ENCODE measurements around the gene SCN2B. TPM values are rescaled to one million over a fixed set of nuclear protein-coding genes. Genes with fewer than 3 reads are reported as not detected.

The SCN2B gene
- total RNA-seq, 1 donor from 2014 or later, result 0.49 TPM

DNA sequence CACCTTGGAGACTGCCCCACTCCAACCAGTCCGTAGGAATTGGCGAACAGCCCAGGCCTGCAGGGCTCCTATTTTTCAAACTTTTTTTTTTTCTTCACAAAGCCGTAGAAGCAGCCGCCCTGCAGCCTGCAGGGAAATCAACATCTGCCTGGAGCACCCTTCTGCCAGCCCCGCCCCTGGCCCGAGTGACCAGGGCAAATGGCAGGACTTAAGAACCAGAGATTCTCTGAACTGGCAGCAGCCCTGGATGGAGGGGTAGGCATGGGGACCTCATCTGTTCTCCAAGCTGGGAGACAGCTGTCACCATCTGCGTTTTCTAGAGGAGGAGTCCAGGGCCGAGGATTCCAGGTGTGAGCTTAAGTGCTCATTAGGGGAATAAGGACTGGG, 5.6 kb downstream of the SCN2B start:
- no peak overlapping the region for H3K4me3 ChIP-seq
- no peak overlapping the region for H3K27ac ChIP-seq
- DNase-seq (ENCODE audit: extremely low spot score in 2 of 2), result no peak
- H3K27me3 ChIP-seq, result no peaks in the 10 kb centered on the region
- no peaks in the 10 kb centered on the region for H3K9me3 ChIP-seq
- intact Hi-C loops (cut with DNase I), result loop anchor here (2.0 kb wide), 1 partner anchor 24 kb away; no protein-coding TSS in a partner anchor
- H3K36me3 ChIP-seq, result no peaks in the 10 kb centered on the region
- H3K4me1 ChIP-seq, result peaks cover 14% of the 10 kb centered on the region
- TF ChIP-seq POLR2A (IDR thresholded peaks at IDR 0.05), result no peak
- TF ChIP-seq, protein P1, sequence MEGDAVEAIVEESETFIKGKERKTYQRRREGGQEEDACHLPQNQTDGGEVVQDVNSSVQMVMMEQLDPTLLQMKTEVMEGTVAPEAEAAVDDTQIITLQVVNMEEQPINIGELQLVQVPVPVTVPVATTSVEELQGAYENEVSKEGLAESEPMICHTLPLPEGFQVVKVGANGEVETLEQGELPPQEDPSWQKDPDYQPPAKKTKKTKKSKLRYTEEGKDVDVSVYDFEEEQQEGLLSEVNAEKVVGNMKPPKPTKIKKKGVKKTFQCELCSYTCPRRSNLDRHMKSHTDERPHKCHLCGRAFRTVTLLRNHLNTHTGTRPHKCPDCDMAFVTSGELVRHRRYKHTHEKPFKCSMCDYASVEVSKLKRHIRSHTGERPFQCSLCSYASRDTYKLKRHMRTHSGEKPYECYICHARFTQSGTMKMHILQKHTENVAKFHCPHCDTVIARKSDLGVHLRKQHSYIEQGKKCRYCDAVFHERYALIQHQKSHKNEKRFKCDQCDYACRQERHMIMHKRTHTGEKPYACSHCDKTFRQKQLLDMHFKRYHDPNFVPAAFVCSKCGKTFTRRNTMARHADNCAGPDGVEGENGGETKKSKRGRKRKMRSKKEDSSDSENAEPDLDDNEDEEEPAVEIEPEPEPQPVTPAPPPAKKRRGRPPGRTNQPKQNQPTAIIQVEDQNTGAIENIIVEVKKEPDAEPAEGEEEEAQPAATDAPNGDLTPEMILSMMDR (IDR thresholded peaks at IDR 0.05), result no peak
- TF ChIP-seq POLR2AphosphoS5 (IDR thresholded peaks at IDR 0.05; ENCODE audit: insufficient read depth in 1 of 2, low read depth in 1 of 2), result no peak

DNA sequence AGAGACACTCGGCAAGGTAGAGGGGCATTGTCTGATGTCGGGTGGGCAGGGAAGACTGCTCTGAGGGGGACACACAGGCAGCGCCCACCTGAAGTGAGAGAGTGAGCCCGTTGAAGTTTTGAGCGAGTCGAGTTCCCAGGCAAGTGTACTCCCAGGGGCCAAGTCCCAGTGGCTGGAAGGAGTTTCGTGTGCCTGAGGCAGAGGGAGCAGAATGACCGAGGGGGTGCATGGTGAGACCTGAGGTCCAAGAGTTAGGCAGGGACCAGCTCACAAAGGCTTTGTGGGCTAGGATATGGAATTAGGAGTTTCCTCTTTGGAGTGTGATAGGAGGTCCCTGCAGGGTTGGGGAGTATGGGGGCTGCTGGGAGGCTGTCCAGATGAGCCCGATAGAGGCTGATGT, 6.2 kb downstream of the SCN2B start:
- Histone ChIP-seq H3K4me3 (no peak overlapping the region), H3K27me3 (no peaks in the 10 kb centered on the region), H3K36me3 (no peaks in the 10 kb centered on the region), H3K27ac (no peak overlapping the region), H3K4me1 (peaks cover 9% of the 10 kb centered on the region), H3K9me3 (no peaks in the 10 kb centered on the region)
- TF ChIP-seq POLR2A (IDR thresholded peaks at IDR 0.05) (no peak), POLR2AphosphoS5 (IDR thresholded peaks at IDR 0.05; ENCODE audit: insufficient read depth in 1 of 2, low read depth in 1 of 2) (no peak)
- TF ChIP-seq, protein P1 (IDR thresholded peaks at IDR 0.05), result no peak
- no peak for DNase-seq (ENCODE audit: extremely low spot score in 2 of 2)
- intact Hi-C loops (cut with DNase I), result loop anchor here (2.0 kb wide), 1 partner anchor 23 kb away; no protein-coding TSS in a partner anchor

DNA sequence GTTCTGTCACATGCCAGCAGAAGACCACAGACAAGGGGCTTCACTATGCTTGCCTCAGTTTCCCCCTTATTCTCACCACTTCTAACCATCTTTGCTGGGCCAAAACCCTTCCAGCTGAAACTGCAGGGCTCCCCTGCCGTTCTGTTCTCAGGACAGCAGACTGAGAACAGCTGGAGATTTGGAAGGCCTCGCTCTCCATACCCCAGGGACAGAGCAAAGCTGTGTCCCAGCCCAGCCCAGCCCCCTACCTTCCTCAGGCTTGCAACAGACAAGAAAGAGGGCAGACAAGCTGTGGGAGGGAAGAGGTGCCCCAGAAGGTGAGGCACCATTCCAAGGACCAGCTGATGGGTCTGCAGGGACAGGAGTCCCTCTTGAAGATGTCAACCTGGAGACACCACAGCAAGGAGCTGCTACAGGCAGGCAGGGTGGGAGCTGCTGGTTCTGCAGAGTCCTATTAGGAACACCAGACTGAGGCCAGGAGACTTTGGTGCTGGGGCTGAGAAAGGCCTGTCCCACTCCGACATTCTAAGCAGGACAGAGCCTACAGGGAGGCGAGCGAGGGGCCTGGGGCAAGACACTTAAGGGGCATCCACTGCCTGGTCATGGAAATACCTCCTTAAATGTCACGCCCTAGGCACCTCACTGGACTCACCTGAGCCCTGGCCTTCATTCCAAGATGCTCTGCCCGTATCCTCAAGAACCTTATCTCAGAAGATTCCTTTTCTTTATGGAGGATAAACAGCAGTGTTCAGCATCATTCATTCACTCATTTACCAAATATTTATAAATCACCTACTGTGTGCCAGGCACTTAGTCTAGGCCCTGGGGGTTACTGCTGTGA, 6.9 kb downstream of the SCN2B start:
- Histone ChIP-seq H3K27me3 (no peaks in the 10 kb centered on the region), H3K27ac (no peak overlapping the region), H3K36me3 (no peaks in the 10 kb centered on the region), H3K9me3 (no peaks in the 10 kb centered on the region), H3K4me1 (peaks cover 9% of the 10 kb centered on the region), H3K4me3 (no peak overlapping the region)
- intact Hi-C loops (cut with DNase I), result loop anchor here (2.0 kb wide), 1 partner anchor 23 kb away; no protein-coding TSS in a partner anchor
- no peak for TF ChIP-seq POLR2A (IDR thresholded peaks at IDR 0.05)
- TF ChIP-seq POLR2AphosphoS5 (IDR thresholded peaks at IDR 0.05; ENCODE audit: insufficient read depth in 1 of 2, low read depth in 1 of 2), result no peak
- TF ChIP-seq, protein P1 (IDR thresholded peaks at IDR 0.05), result no peak
- DNase-seq (ENCODE audit: extremely low spot score in 2 of 2), result no peak

DNA sequence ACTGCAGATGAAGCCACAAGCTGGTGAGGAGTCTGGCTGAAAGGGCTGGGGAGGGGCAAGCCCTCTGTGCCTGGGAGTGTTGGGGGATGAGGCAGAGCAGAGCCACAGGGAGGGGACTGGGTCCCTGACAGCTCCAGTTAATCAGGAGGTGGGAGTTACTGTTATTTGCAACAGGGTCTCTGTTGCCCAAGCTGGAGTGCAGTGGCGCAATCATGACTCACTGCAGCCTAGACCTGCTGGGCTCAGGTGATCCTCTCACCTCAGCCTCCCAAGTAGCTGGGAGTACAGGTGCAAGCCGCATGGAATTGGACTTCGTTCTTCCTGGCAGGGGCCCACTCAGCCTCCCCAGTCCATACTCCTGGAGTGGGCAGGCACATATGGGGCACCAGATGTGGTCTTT, 7.7 kb downstream of the SCN2B start:
- no peak for DNase-seq (ENCODE audit: extremely low spot score in 2 of 2)
- Histone ChIP-seq H3K36me3 (no peaks in the 10 kb centered on the region), H3K4me3 (no peak overlapping the region), H3K4me1 (peaks cover 9% of the 10 kb centered on the region), H3K9me3 (no peaks in the 10 kb centered on the region), H3K27me3 (no peaks in the 10 kb centered on the region), H3K27ac (no peak overlapping the region)
- intact Hi-C loops (cut with DNase I), result no loop called here
- TF ChIP-seq, protein P1 (IDR thresholded peaks at IDR 0.05), result no peak
- TF ChIP-seq POLR2A (IDR thresholded peaks at IDR 0.05), result no peak
- no peak for TF ChIP-seq POLR2AphosphoS5 (IDR thresholded peaks at IDR 0.05; ENCODE audit: insufficient read depth in 1 of 2, low read depth in 1 of 2)

DNA sequence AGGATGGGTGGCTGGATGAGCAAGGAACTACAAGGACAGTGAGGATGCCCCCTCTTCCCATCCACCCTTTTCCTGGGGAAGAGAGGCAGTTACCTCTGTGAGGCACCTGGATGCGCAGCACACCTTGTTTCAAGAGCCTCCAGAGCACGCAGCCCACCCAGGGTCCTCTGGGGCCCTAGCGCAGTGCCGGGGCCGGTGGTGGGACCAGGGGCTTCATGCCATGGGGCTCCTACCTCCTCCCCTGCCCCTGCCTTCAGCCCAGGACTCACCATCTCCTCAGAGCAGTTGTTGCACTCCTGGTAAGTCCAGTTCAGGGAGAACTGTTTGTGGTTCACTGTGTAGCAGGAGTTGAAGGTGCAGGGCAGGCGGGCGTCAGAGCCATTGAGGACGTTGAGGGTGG, 8.1 kb downstream of the SCN2B start:
- TF ChIP-seq, protein P1 (IDR thresholded peaks at IDR 0.05), result no peak
- TF ChIP-seq POLR2A (IDR thresholded peaks at IDR 0.05) (no peak), POLR2AphosphoS5 (IDR thresholded peaks at IDR 0.05; ENCODE audit: insufficient read depth in 1 of 2, low read depth in 1 of 2) (no peak)
- H3K4me3 ChIP-seq, result no peak overlapping the region
- no peaks in the 10 kb centered on the region for H3K27me3 ChIP-seq
- peaks cover 9% of the 10 kb centered on the region for H3K4me1 ChIP-seq
- no peaks in the 10 kb centered on the region for H3K9me3 ChIP-seq
- no peak overlapping the region for H3K27ac ChIP-seq
- no peak for DNase-seq (ENCODE audit: extremely low spot score in 2 of 2)
- H3K36me3 ChIP-seq, result no peaks in the 10 kb centered on the region
- intact Hi-C loops (cut with DNase I), result no loop called here

All from vagina (tissue), 2 donors.